ENCODE results near the gene PHF10. TPM values are rescaled to one million over a fixed set of nuclear protein-coding genes. Genes with fewer than 3 reads are reported as not detected.
A peak's percentile ranks its signal among the peaks of the same experiment; 100 is the strongest.

The PHF10 gene
- polyA plus RNA-seq, 1 of the 3 experiments (the other 2 are of a cell fraction): 23.5 TPM

- 17% methylated on average over 3 of the region's 22 CpGs for WGBS (ENCODE audit: low lambda C conversion rate)
- no peaks in the 10 kb centered on the region for H3K9me2 ChIP-seq
- CTCF ChIA-PET: interaction anchor here (0.6 to 3.7 kb wide), 7 partner anchors 9 to 308 kb away, joined by 3 to 18 read pairs (median 4); no protein-coding TSS in a partner anchor
- DNase-seq: no peak
- H4K20me1 ChIP-seq (ENCODE audit: insufficient read depth): peaks cover 4% of the 10 kb centered on the region; the same call in 1 of the 2 replicates
- peak overlapping the region; percentile 70 for H3K4me2 ChIP-seq
- H3K36me3 ChIP-seq (replicated peaks in 1 of 2; ENCODE audit: control insufficient read depth in 1 of 2, insufficient read depth in 2 of 2, low read length in 1 of 2): peaks cover 36 to 48% of the 10 kb centered on the region in 2 experiments
- H2AFZ ChIP-seq (ENCODE audit: low read depth): no peak overlapping the region; the same call in 1 of the 2 replicates
- H3K9ac ChIP-seq: peak overlapping the region; percentile 94
- H3K4me3 ChIP-seq (ENCODE audit: low read depth in 2 of 2, low read length in 1 of 2): peak overlapping the region; percentile 95 to 98
- H3K9me3 ChIP-seq: no peaks in the 10 kb centered on the region
- TF ChIP-seq MXI1 (IDR thresholded peaks at IDR 0.05; ENCODE audit: low read depth, low read length) (no peak), GATA2 (CRISPR knock-in tag; IDR thresholded peaks at IDR 0.05) (no peak), RXRA (IDR thresholded peaks at IDR 0.05; ENCODE audit: borderline replicate concordance, low read depth) (no peak)
- H3F3A ChIP-seq (replicated peaks; ENCODE audit: insufficient read depth): peaks cover 9% of the 10 kb centered on the region
- peaks cover 65% of the 10 kb centered on the region for H3K79me2 ChIP-seq (ENCODE audit: insufficient read depth)
- H3K27me3 ChIP-seq (ENCODE audit: insufficient read depth): no peaks in the 10 kb centered on the region
- peak overlapping the region; percentile 84 to 88 for H3K27ac ChIP-seq (ENCODE audit: low read depth in 2 of 2, low read length in 1 of 2)
- POLR2A ChIA-PET: interaction anchor here (2.1 to 2.3 kb wide), 3 partner anchors 20 to 49 kb away, joined by 7 to 14 read pairs (median 14); partner anchors contain the start of genes ERMARD and PHF10
- peaks cover 12 to 28% of the 10 kb centered on the region in 2 experiments; a peak in 3 of 4 replicates for H3K4me1 ChIP-seq (ENCODE audit: control insufficient read depth in 1 of 2, insufficient read depth in 2 of 2, low read depth in 1 of 2, low read length in 1 of 2)
These were observed 21.5 kb downstream of the PHF10 start for GRCh38 chr6:169702840-169703246.

- Histone ChIP-seq H3K9me2 (no peaks in the 10 kb centered on the region), H3K4me1 (ENCODE audit: control insufficient read depth in 1 of 2, insufficient read depth in 2 of 2, low read depth in 1 of 2, low read length in 1 of 2) (peaks cover 12 to 28% of the 10 kb centered on the region in 2 experiments; a peak in 3 of 4 replicates), H3K9ac (peak within 1 kb of the TSS; percentile 94), H3K4me2 (peak within 1 kb of the TSS; percentile 70), H3F3A (replicated peaks; ENCODE audit: insufficient read depth) (peaks cover 6% of the 10 kb centered on the region), H3K27ac (ENCODE audit: low read depth in 2 of 2, low read length in 1 of 2) (peak within 1 kb of the TSS; percentile 84 to 88), H3K27me3 (ENCODE audit: insufficient read depth) (no peaks in the 10 kb centered on the region), H3K79me2 (ENCODE audit: insufficient read depth) (peaks cover 65% of the 10 kb centered on the region), H3K4me3 (ENCODE audit: low read depth in 2 of 2, low read length in 1 of 2) (peak within 1 kb of the TSS; percentile 95 to 98), H3K36me3 (replicated peaks in 1 of 2; ENCODE audit: control insufficient read depth in 1 of 2, insufficient read depth in 2 of 2, low read length in 1 of 2) (peaks cover 30 to 41% of the 10 kb centered on the region in 2 experiments), H3K9me3 (no peaks in the 10 kb centered on the region), H2AFZ (ENCODE audit: low read depth) (peak within 1 kb of the TSS; percentile 48), H4K20me1 (ENCODE audit: insufficient read depth) (peaks cover 4% of the 10 kb centered on the region; the same call in 1 of the 2 replicates)
- WGBS (ENCODE audit: low lambda C conversion rate): under 1% methylated on average over 21 of the region's 92 CpGs
- ChIA-PET CTCF (interaction anchor here (0.6 to 3.7 kb wide), 7 partner anchors 9 to 308 kb away, joined by 3 to 18 read pairs (median 4); no protein-coding TSS in a partner anchor), POLR2A (interaction anchor here (0.7 to 2.3 kb wide), 7 partner anchors 9 to 67 kb away, joined by 3 to 14 read pairs (median 5); partner anchors contain the start of genes ERMARD and PHF10)
- DNase-seq: peak; percentile 97
- peak; percentile 78 for TF ChIP-seq TAF1 (IDR thresholded peaks at IDR 0.05; ENCODE audit: borderline replicate concordance, low read depth, low read length)
- TF ChIP-seq FOSL2 (IDR thresholded peaks at IDR 0.05; ENCODE audit: borderline replicate concordance, low read depth): no peak
- TF ChIP-seq ELF1 (IDR thresholded peaks at IDR 0.05): peak; percentile 64; the same call in 1 of the 2 replicates
- TF ChIP-seq RCOR1 (IDR thresholded peaks at IDR 0.05; ENCODE audit: low read length): no peak; the same call in 1 of the 2 replicates
- peak; percentile 95 for TF ChIP-seq GABPA (IDR thresholded peaks at IDR 0.05; ENCODE audit: low read depth)
- TF ChIP-seq RXRA (IDR thresholded peaks at IDR 0.05; ENCODE audit: borderline replicate concordance, low read depth): no peak
- no peak for TF ChIP-seq IRF3 (IDR thresholded peaks at IDR 0.05; ENCODE audit: low read depth, low read length)
- TF ChIP-seq MAX (IDR thresholded peaks at IDR 0.05; ENCODE audit: low read depth): peak; percentile 82
- TF ChIP-seq SMC3 (IDR thresholded peaks at IDR 0.05; ENCODE audit: low read depth, low read length): no peak
- TF ChIP-seq PBX3 (IDR thresholded peaks at IDR 0.05): peak; percentile 16; the same call in 1 of the 2 replicates
- peak; percentile 94 for TF ChIP-seq MXI1 (IDR thresholded peaks at IDR 0.05; ENCODE audit: low read depth, low read length)
- TF ChIP-seq CHD2 (IDR thresholded peaks at IDR 0.05; ENCODE audit: low read length, partially characterized antibody): peak; percentile 100
- no peak; a peak in 1 of 4 replicates for TF ChIP-seq EP300 (IDR thresholded peaks at IDR 0.05; ENCODE audit: borderline replicate concordance in 1 of 2, low read depth in 1 of 2, low read length in 1 of 2)
- no peak for TF ChIP-seq TCF12 (IDR thresholded peaks at IDR 0.05)
- no peak for TF ChIP-seq EZH2phosphoT487 (IDR thresholded peaks at IDR 0.05; ENCODE audit: borderline replicate concordance, low read depth)
- no peak for TF ChIP-seq GATA2 (CRISPR knock-in tag; IDR thresholded peaks at IDR 0.05)
- 0 out of 2 replicates have a peak, but pooled peaks have one; percentile 7 for TF ChIP-seq CTCF (IDR thresholded peaks at IDR 0.05)
- no peak for TF ChIP-seq USF1 (IDR thresholded peaks at IDR 0.05; ENCODE audit: borderline replicate concordance, low read depth)
- TF ChIP-seq NRF1 (IDR thresholded peaks at IDR 0.05; ENCODE audit: low read depth, low read length): no peak
These were observed 22.1 kb downstream of the PHF10 start, which contains the start of the genes C6orf120 and WDR27 for GRCh38 chr6:169701954-169702839. C6orf120 (plus strand) TSS chr6:169702126; CDS start chr6:169702460, 334 bp downstream. WDR27 (minus strand) TSS chr6:169702029; CDS start chr6:169689005, 13,024 bp downstream.

All from SK-N-SH (cell line).